Chondrocyte (in vitro differentiated cells): Measurements from ENCODE around the gene INPP5A. TPM values are rescaled to one million over a fixed set of nuclear protein-coding genes. Genes with fewer than 3 reads are reported as not detected.

Experiments
- DNase-seq: peaks from one replicate; pipeline ENCODE4 v3.0.0; 2021; ENCODE audit warnings: mixed read lengths, low spot score
- H3K27ac Mint-ChIP-seq: one replicate; pipeline ENCODE4 v1.8.0; 2021; ENCODE audit warnings: mild to moderate bottlenecking, moderate library complexity, mixed read lengths; ENCODE audit not compliant: unreplicated experiment
- H3K27me3 Mint-ChIP-seq: 2 replicates; pipeline ENCODE4 v1.8.0; 2021; ENCODE audit warnings: low read depth, mixed read lengths
- H3K36me3 Mint-ChIP-seq: 2 replicates; pipeline ENCODE4 v1.8.0; 2021; ENCODE audit warnings: low read depth, mixed read lengths
- H3K4me1 Mint-ChIP-seq: 2 replicates; pipeline ENCODE4 v1.8.0; 2021; ENCODE audit warnings: low read depth, mild to moderate bottlenecking, mixed read lengths
- H3K4me3 Mint-ChIP-seq: one replicate; pipeline ENCODE4 v1.8.0; 2021; ENCODE audit warnings: mild to moderate bottlenecking, moderate library complexity, mixed read lengths; ENCODE audit not compliant: unreplicated experiment
- H3K9me3 Mint-ChIP-seq: 2 replicates; pipeline ENCODE4 v1.8.0; 2021; ENCODE audit warnings: low read depth, mixed read lengths
- total RNA-seq: library from RNA; stranded (reverse); gene quantifications from 3 replicates; pipeline ENCODE4 v1.2.1, GENCODE V29; 2021
- TF ChIP-seq, protein P1 (sequence below): fragments of 200-600 bp; sonication (generic); IDR thresholded peaks from 2 replicates; pipeline ENCODE4 v1.5.0; 2021; ENCODE audit warnings: antibody characterized with exemption, mild to moderate bottlenecking, moderate library complexity

INPP5A gene
- total RNA-seq, 1 donor from 2014 or later, result 40.6 TPM

DNA sequence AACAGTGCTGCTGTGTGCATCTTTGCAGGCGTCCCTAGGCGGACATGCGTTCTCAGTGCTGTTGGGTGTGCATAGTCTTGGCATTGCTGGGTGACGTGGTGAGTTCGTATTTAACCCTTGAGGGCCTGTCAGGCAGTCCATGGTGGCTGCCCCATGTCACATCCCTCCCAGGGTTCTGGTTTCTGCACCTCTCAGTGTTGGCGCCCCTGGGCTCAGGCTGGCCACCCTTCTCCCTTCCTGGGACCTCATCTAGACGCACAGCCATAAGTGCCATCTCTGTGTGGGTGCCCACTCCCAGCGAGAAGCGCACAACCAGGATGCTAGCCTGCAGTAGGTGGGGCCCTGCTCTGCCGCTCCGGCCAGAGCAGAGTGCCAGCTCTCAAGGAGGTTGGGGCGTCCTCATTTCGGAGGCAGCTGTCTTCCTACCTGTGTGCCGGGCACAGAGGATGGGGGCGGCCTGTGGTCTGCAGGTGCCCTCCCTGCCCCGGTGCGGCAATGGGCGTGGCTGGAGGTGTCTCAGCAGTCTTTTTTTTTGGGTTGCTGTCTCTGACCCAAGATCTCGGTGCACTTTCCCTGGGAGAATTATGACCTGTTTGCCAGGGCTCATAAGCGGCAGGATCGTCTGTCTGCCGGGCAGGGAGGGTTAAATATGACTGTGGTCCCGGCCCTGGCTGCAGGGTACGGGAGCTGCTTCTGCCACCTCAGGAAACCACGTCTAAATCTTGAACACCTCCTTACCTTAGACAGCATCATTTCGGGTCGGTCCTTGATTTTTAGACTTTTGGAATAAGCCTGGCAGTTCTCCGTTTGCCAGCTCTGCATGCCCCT is 6.5 kb downstream of the INPP5A start:
- no peaks in the 10 kb centered on the region for H3K27me3 Mint-ChIP-seq
- H3K36me3 Mint-ChIP-seq, result peaks cover 1% of the 10 kb centered on the region
- no peak overlapping the region for H3K4me3 Mint-ChIP-seq
- no peak overlapping the region for H3K27ac Mint-ChIP-seq
- no peaks in the 10 kb centered on the region for H3K9me3 Mint-ChIP-seq
- H3K4me1 Mint-ChIP-seq, result peaks cover 54% of the 10 kb centered on the region
- TF ChIP-seq, protein P1, sequence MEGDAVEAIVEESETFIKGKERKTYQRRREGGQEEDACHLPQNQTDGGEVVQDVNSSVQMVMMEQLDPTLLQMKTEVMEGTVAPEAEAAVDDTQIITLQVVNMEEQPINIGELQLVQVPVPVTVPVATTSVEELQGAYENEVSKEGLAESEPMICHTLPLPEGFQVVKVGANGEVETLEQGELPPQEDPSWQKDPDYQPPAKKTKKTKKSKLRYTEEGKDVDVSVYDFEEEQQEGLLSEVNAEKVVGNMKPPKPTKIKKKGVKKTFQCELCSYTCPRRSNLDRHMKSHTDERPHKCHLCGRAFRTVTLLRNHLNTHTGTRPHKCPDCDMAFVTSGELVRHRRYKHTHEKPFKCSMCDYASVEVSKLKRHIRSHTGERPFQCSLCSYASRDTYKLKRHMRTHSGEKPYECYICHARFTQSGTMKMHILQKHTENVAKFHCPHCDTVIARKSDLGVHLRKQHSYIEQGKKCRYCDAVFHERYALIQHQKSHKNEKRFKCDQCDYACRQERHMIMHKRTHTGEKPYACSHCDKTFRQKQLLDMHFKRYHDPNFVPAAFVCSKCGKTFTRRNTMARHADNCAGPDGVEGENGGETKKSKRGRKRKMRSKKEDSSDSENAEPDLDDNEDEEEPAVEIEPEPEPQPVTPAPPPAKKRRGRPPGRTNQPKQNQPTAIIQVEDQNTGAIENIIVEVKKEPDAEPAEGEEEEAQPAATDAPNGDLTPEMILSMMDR, result no peak
- peak; percentile 84 for DNase-seq

DNA sequence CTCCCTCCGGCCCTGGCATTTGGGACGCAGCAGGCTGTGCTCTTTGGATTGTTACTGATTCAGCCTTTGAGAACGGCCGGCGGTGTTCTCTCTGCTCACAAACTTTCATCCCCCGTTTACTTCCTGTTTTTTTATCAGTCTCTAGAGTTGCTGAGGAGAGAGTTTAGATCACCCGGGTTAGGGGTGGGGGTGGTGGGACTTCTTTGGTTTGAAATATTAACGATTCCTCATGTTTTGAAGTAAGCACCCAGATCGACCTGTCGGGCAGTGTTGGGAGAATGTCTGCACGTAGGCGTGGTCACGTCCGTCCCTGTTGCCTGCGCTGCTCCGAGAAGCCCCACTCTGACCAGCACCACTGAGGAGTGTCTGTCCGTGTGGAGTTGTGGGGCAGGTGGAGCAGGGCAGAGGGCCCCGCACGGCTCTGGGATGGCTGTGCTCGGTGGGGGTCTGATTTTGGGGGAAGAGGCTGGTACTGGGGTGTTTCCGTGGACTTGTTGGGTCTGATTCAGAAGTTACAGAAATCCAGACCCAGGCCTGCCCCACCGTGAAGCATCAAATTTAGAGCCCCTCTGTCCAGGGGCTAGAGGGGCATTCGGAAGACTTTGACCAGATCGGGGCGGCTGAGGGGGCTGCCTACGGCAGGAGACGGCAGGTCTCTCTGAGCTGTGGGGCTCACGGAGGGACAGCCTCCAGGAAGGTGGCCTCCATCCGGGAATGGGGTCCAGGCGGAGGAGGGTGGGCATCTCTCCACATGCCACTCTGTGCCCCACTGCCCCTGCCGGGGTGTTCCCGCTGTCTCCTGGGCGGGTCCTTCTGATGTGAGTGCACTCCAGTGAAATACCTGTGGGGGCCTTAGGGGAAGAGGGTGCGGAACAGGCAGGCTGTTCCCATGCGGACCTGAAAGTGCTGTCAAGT is 7.4 kb downstream of the INPP5A start:
- no peaks in the 10 kb centered on the region for H3K9me3 Mint-ChIP-seq
- no peaks in the 10 kb centered on the region for H3K27me3 Mint-ChIP-seq
- H3K27ac Mint-ChIP-seq, result no peak overlapping the region
- peaks cover 45% of the 10 kb centered on the region for H3K4me1 Mint-ChIP-seq
- peaks cover 1% of the 10 kb centered on the region for H3K36me3 Mint-ChIP-seq
- no peak overlapping the region for H3K4me3 Mint-ChIP-seq
- TF ChIP-seq, protein P1, result no peak
- peak; percentile 82 for DNase-seq

DNA sequence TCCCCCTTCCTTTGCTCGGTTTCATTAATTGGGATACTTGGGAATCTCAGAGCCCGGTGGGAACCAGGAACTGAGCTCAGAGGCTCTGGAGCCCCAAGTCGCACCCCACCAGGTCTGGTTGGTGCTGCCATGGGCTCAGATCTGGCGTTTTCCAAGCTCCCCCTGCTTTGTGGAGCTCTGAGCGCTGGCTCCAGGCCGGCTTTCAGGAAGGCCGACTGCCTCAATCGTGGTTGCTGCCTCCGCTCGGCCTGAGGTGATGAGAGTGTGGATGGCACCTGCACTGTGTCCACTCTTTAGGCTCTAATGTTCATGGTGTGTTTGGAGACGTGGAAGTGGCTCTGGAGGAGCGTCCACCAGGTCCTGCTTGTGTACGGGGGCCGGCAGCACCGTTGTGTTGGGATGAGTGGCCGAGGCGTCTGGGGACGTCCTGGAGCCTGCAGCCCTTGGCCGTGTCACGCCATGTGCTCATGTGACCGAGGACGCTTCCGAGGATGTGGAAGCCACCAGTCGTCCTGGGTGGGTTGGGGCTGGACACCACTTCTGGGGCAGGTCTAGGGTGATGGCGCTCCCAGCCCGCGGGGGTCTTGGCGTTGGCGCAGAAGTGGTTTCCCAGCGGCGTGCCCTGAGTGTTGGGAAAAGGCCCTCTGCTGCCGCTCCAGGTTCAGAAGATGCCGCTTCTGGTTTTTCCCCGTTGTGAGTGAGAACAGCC is 8.2 kb downstream of the INPP5A start:
- TF ChIP-seq, protein P1, result no peak
- Mint-ChIP-seq H3K4me1 (peaks cover 37% of the 10 kb centered on the region), H3K9me3 (no peaks in the 10 kb centered on the region), H3K36me3 (peaks cover 1% of the 10 kb centered on the region), H3K4me3 (no peak overlapping the region), H3K27ac (no peak overlapping the region), H3K27me3 (no peaks in the 10 kb centered on the region)
- DNase-seq, result peak; percentile 91

DNA sequence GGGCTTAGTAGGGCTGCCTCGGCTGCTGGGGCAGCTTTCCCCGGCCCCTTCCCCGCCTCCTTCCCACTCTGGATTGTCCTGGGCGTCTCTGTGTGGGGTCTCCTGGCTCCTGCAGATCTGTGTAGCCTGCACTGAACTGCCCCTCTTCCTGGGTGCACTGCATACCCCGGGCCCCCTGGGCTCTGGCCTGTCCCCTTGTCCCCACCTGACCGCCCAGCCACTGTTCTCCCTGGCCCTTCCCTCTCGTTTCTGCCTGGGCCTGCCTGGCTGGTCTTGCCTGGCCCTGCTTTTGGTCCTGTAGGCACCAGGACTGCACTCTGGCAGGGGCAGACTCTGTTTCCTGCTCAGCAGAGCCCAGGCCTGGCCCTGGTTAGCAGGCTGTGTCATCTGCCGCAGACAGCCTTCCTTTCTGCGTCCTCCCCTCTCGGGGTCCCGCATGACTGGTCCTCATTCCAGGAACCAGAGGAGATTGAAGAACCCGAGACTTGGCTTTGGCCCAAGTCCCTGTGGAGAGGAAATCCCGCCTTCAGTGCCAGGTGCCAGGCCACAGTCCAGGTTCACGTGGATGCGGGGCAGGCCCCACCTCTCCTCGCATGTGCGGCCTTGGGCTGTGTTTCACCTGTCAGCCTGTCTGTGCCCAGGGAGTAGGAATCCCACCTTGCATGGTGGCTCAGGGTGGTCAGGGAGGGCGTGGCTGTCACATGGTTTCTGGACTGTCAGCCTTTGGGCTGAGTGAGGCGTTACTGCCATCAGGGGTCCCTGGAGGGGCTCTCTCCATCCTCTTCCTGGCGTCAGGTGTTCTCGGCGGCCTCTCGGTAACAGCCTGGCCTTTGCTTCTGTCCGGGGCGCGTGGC is 9.2 kb downstream of the INPP5A start:
- Mint-ChIP-seq H3K36me3 (peaks cover 1% of the 10 kb centered on the region), H3K27me3 (no peaks in the 10 kb centered on the region), H3K9me3 (no peaks in the 10 kb centered on the region), H3K4me3 (no peak overlapping the region), H3K27ac (no peak overlapping the region), H3K4me1 (peaks cover 27% of the 10 kb centered on the region)
- peak; percentile 67 for DNase-seq
- TF ChIP-seq, protein P1, result no peak
